HepG2 (cell line): ENCODE data around the gene MYD88. TPM values are rescaled to one million over a fixed set of nuclear protein-coding genes. Genes with fewer than 3 reads are reported as not detected.

Source experiments
- ATF7 ChIP-seq, 2 experiments: fragments of 450-650 bp in 1 of 2; sonication (generic) in 1 of 2; formaldehyde crosslinking in 1 of 2; IDR thresholded peaks; 2 replicates each; pipeline versions ENCODE4 v1.4.0 to v1.6.1; 2016 to 2020; ENCODE audit warnings: antibody characterized with exemption in 1 of 2, mild to moderate bottlenecking in 1 of 2, missing genetic modification reagents in 1 of 2
- CBFB ChIP-seq: sonication (generic); formaldehyde crosslinking; IDR thresholded peaks from 2 replicates; pipeline ENCODE4 v1.4.0; 2020; ENCODE audit warnings: missing genetic modification reagents
- CENPX ChIP-seq: sonication (generic); formaldehyde crosslinking; IDR thresholded peaks from 2 replicates; pipeline ENCODE4 v1.9.0; 2021; ENCODE audit warnings: mild to moderate bottlenecking, missing genetic modification reagents, moderate library complexity
- DPF2 ChIP-seq: sonication (generic); formaldehyde crosslinking; IDR thresholded peaks from 2 replicates; pipeline ENCODE4 v1.4.0; 2020; ENCODE audit warnings: mild to moderate bottlenecking, low read depth, missing genetic modification reagents, borderline replicate concordance
- FOXK1 ChIP-seq: sonication (generic); formaldehyde crosslinking; IDR thresholded peaks from 2 replicates; pipeline ENCODE4 v1.4.0; 2020; ENCODE audit warnings: low read depth, missing genetic modification reagents, borderline replicate concordance
- GABPB1 ChIP-seq: IDR thresholded peaks from 2 replicates; pipeline ENCODE4 v1.6.1; 2016; ENCODE audit warnings: mild to moderate bottlenecking, missing genetic modification reagents, moderate library complexity, missing compliant biosample characterization
- HOXA9 ChIP-seq: sonication (generic); formaldehyde crosslinking; IDR thresholded peaks from 2 replicates; pipeline ENCODE4 v1.8.1; 2022; ENCODE audit warnings: missing genetic modification reagents, mild to moderate bottlenecking, moderate library complexity, borderline replicate concordance
- KDM1A ChIP-seq: IDR thresholded peaks from 2 replicates; pipeline ENCODE4 v1.6.1; 2016; ENCODE audit warnings: missing compliant biosample characterization
- KLF16 ChIP-seq, 2 experiments: sonication (generic) in 1 of 2; formaldehyde crosslinking in 1 of 2; IDR thresholded peaks; 2 replicates each; pipeline versions ENCODE4 v1.6.1 to v1.8.0; 2016 to 2023; ENCODE audit warnings: missing genetic modification reagents in 2 of 2, missing compliant biosample characterization in 1 of 2
- MAFF ChIP-seq: IDR thresholded peaks from 2 replicates; pipeline ENCODE4 v1.6.1; 2011; ENCODE audit warnings: low read depth, low read length, improper control_type of control experiment
- MEF2D ChIP-seq: sonication (generic); formaldehyde crosslinking; IDR thresholded peaks from 2 replicates; pipeline ENCODE4 v1.5.1; 2020; ENCODE audit warnings: mild to moderate bottlenecking, missing genetic modification reagents
- MIER2 ChIP-seq: IDR thresholded peaks from 2 replicates; pipeline ENCODE4 v1.6.1; 2016; ENCODE audit warnings: missing biosample characterization, missing genetic modification reagents
- RBM22 ChIP-seq: fragments of 200-400 bp; formaldehyde crosslinking; optimal IDR thresholded peaks from 2 replicates; pipeline ENCODE3; 2017; ENCODE audit warnings: mild to moderate bottlenecking, low read length, moderate library complexity
- RELA ChIP-seq: sonication (generic); formaldehyde crosslinking; IDR thresholded peaks from 2 replicates; pipeline ENCODE4 v1.4.0; 2020; ENCODE audit warnings: missing genetic modification reagents
- RFXAP ChIP-seq: sonication (generic); formaldehyde crosslinking; IDR thresholded peaks from 2 replicates; pipeline ENCODE4 v1.4.0; 2020; ENCODE audit warnings: missing genetic modification reagents, borderline replicate concordance
- SIN3A ChIP-seq: IDR thresholded peaks from 2 replicates; pipeline ENCODE4 v1.6.1; 2011; ENCODE audit warnings: low read depth, mild to moderate bottlenecking, control low read depth, low read length, borderline replicate concordance
- SOX13 ChIP-seq, 3 experiments: fragments of 450-650 bp in 1 of 3; sonication (generic) in 1 of 3; formaldehyde crosslinking in 1 of 3; IDR thresholded peaks in 2 of 3; conservative IDR thresholded peaks in 1 of 3; 2 replicates each; pipeline versions ENCODE4 v1.5.0 to v1.6.1; 2016 to 2020; ENCODE audit warnings: antibody characterized with exemption in 1 of 3, mild to moderate bottlenecking in 1 of 3, missing compliant biosample characterization in 1 of 3, missing genetic modification reagents in 1 of 3, moderate library complexity in 1 of 3
- SRSF4 ChIP-seq: fragments of 200-400 bp; formaldehyde crosslinking; IDR thresholded peaks from one replicate; pipeline ENCODE4 v1.6.1; 2018; ENCODE audit warnings: mild to moderate bottlenecking, low read depth, low read length, moderate library complexity; ENCODE audit not compliant: poor library complexity, severe bottlenecking
- USF2 ChIP-seq, 2 experiments: sonication (generic) in 1 of 2; formaldehyde crosslinking in 1 of 2; IDR thresholded peaks; 2 replicates each; pipeline versions ENCODE4 v1.5.1 to v1.6.1; 2011 to 2020; ENCODE audit warnings: borderline replicate concordance in 1 of 2, low read depth in 1 of 2, low read length in 1 of 2, mild to moderate bottlenecking in 1 of 2, missing genetic modification reagents in 1 of 2, moderate library complexity in 1 of 2
- ZFYVE20 ChIP-seq: sonication (generic); formaldehyde crosslinking; IDR thresholded peaks from 2 replicates; pipeline ENCODE4 v1.8.0; 2023; ENCODE audit warnings: low read depth, mild to moderate bottlenecking, moderate library complexity, missing genetic modification reagents, borderline replicate concordance
- ZNF207 ChIP-seq: fragments of 450-650 bp; IDR thresholded peaks from 2 replicates; pipeline ENCODE4 v1.6.1; 2016; ENCODE audit warnings: antibody characterized with exemption, borderline replicate concordance
- ZNF33A ChIP-seq: sonication (generic); formaldehyde crosslinking; IDR thresholded peaks from 2 replicates; pipeline ENCODE4 v1.5.1; 2020; ENCODE audit warnings: missing genetic modification reagents, mild to moderate bottlenecking, moderate library complexity, borderline replicate concordance
- ZNF841 ChIP-seq: sonication (generic); formaldehyde crosslinking; IDR thresholded peaks from 2 replicates; pipeline ENCODE4 v1.8.1; 2023; ENCODE audit warnings: missing genetic modification reagents, borderline replicate concordance
- polyA plus RNA-seq, 8 experiments: library from polyadenylated mRNA; depleted of rRNA in 3 of 8; stranded (reverse) in 7 of 8; unstranded in 1 of 8; fragments of >200 nt; fragmentation: Illumina TruSeq in 4 of 8; extraction: Trizol in 4 of 8; gene quantifications; 2 replicates each; pipeline versions ENCODE4 v1.2.1 to v1.2.3, GENCODE V29; 2011 to 2016; ENCODE audit warnings: low read depth in 4 of 8, missing spikeins in 1 of 8, mixed read lengths in 1 of 8; ENCODE audit not compliant: insufficient read depth in 1 of 8
- total RNA-seq, 5 experiments: library from RNA; depleted of rRNA; stranded (reverse); fragments of >200 nt; fragmentation: Illumina TruSeq; extraction: Trizol; gene quantifications; 2 replicates each; pipeline ENCODE4 v1.2.3, GENCODE V29; 2016; ENCODE audit warnings: low read depth in 1 of 5
- TF ChIP-seq, protein P1 (sequence below): sonication (generic); formaldehyde crosslinking; IDR thresholded peaks from 2 replicates; pipeline ENCODE4 v1.8.1; 2023; ENCODE audit warnings: mild to moderate bottlenecking, inconsistent platforms, moderate library complexity, missing genetic modification reagents, borderline replicate concordance

Gene MYD88
- total and polyA plus RNA-seq, 2 of the 13 experiments (the other 11 are each of a cell fraction or from before 2014, with no cell fraction given), result 7.6 to 32.7 TPM

GRCh38 chr3:38130631-38131065 lies 7.8 kb upstream of the MYD88 start (continued):
- TF ChIP-seq GABPB1 (CRISPR knock-in tag) (no peak), FOXK1 (CRISPR knock-in tag) (no peak), SOX13 (IDR thresholded peaks at IDR 0.05) (no peak), SOX13 (CRISPR knock-in tag; conservative IDR thresholded peaks at IDR 0.05 in 1 of 2, IDR thresholded peaks at IDR 0.05 in 1 of 2) (peak in 1 of 2 experiments; percentile 29; a peak in 1 of 4 replicates), ATF7 (IDR thresholded peaks at IDR 0.05) (no peak), ATF7 (CRISPR knock-in tag; IDR thresholded peaks at IDR 0.05) (0 out of 2 replicates have a peak, but pooled peaks have one; percentile 33), HOXA9 (CRISPR knock-in tag) (no peak), SRSF4 (no peak), MEF2D (CRISPR knock-in tag) (peak; percentile 69; the same call in 1 of the 2 replicates), CBFB (CRISPR knock-in tag) (no peak), RELA (CRISPR knock-in tag) (no peak), KLF16 (CRISPR knock-in tag; IDR thresholded peaks at IDR 0.05) (0 out of 4 replicates have a peak, but pooled peaks of 1 of the 2 experiments have one; percentile 54), SIN3A (no peak; the same call in 1 of the 2 replicates), MAFF (no peak), MIER2 (CRISPR knock-in tag) (no peak), ZNF841 (CRISPR knock-in tag) (no peak), RBM22 (peak; percentile 83), DPF2 (CRISPR knock-in tag) (peak; percentile 76), USF2 (IDR thresholded peaks at IDR 0.05; ENCODE audit: low read depth, low read length) (no peak), USF2 (CRISPR knock-in tag; IDR thresholded peaks at IDR 0.05; ENCODE audit: borderline replicate concordance) (no peak), ZFYVE20 (CRISPR knock-in tag) (no peak), KDM1A (no peak), ZNF207 (no peak), CENPX (CRISPR knock-in tag) (no peak), RFXAP (CRISPR knock-in tag) (no peak), ZNF33A (CRISPR knock-in tag) (0 out of 2 replicates have a peak, but pooled peaks have one; percentile 23)
- TF ChIP-seq, protein P1, sequence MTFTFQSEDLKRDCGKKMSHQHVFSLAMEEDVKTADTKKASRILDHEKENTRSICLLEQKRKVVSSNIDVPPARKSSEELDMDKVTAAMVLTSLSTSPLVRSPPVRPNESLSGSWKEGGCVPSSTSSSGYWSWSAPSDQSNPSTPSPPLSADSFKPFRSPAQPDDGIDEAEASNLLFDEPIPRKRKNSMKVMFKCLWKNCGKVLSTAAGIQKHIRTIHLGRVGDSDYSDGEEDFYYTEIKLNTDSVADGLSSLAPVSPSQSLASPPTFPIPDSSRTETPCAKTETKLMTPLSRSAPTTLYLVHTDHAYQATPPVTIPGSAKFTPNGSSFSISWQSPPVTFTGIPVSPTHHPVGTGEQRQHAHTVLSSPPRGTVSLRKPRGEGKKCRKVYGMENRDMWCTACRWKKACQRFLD (CRISPR knock-in tag), result no peak
